BLaER1 treated with 17β-estradiol and CSF1 and Interleukin-3, amounts not matched to agents 10 nM and 100 nM (cell line): ENCODE data around the gene KCNN2.

Source experiments
- H3K27ac ChIP-seq, 11 experiments: shearing (Covaris generic); formaldehyde crosslinking; 2 replicates each; pipeline ENCODE4 v1.8.1; 2022
- H3K27me3 ChIP-seq, 11 experiments: shearing (Covaris generic); formaldehyde crosslinking; 2 replicates each; pipeline ENCODE4 v1.8.1; 2022
- H3K36me3 ChIP-seq, 11 experiments: shearing (Covaris generic); formaldehyde crosslinking; 2 replicates each; pipeline ENCODE4 v1.8.1; 2022
- H3K4me1 ChIP-seq, 10 experiments: shearing (Covaris generic); formaldehyde crosslinking; 2 replicates each; pipeline ENCODE4 v1.8.1; 2022
- H3K4me2 ChIP-seq, 11 experiments: shearing (Covaris generic); formaldehyde crosslinking; 2 replicates each; pipeline ENCODE4 v1.8.1; 2022
- H3K4me3 ChIP-seq, 10 experiments: shearing (Covaris generic); formaldehyde crosslinking; 2 replicates each; pipeline ENCODE4 v1.8.1; 2022
- H3K9ac ChIP-seq, 11 experiments: shearing (Covaris generic); formaldehyde crosslinking; 2 replicates each; pipeline ENCODE4 v1.8.1; 2022
- H3K9me3 ChIP-seq, 11 experiments: shearing (Covaris generic); formaldehyde crosslinking; replicated peaks in 1 of 11; 2 replicates each; pipeline ENCODE4 v1.8.1; 2022
- H4K20me1 ChIP-seq, 11 experiments: shearing (Covaris generic); formaldehyde crosslinking; 2 replicates each; pipeline ENCODE4 v1.8.1; 2022
- Cebpa-rat ChIP-seq, 11 experiments: shearing (Covaris generic); IDR thresholded peaks; 2 replicates each; pipeline ENCODE4 v1.8.1; 2022

The KCNN2 gene

GRCh38 chr5:114361724-114362196, at the start of gene KCNN2:
KCNN2 (plus strand) TSS chr5:114362070; CDS start chr5:114362140, 70 bp downstream.
- Histone ChIP-seq H3K4me2 (no peak within 1 kb of the TSS), H3K9ac (no peak within 1 kb of the TSS), H3K9me3 (peaks cover 27 to 36% (median 32%) of the 10 kb centered on the region in 11 experiments), H3K27me3 (no peaks in the 10 kb centered on the region), H3K27ac (no peak within 1 kb of the TSS), H4K20me1 (no peaks in the 10 kb centered on the region), H3K4me3 (no peak within 1 kb of the TSS), H3K4me1 (no peaks in the 10 kb centered on the region), H3K36me3 (no peaks in the 10 kb centered on the region)
- TF ChIP-seq Cebpa-rat (IDR thresholded peaks at IDR 0.05) = no peak

GRCh38 chr5:114312658-114313057, 49.2 kb upstream of the KCNN2 start:
- Histone ChIP-seq H3K27me3 (no peaks in the 10 kb centered on the region), H3K4me3 (no peak overlapping the region), H4K20me1 (no peaks in the 10 kb centered on the region), H3K27ac (no peak overlapping the region), H3K4me2 (no peak overlapping the region), H3K9me3 (no peaks in the 10 kb centered on the region), H3K4me1 (no peaks in the 10 kb centered on the region), H3K9ac (no peak overlapping the region), H3K36me3 (no peaks in the 10 kb centered on the region)
- no peak for TF ChIP-seq Cebpa-rat (IDR thresholded peaks at IDR 0.05)

DNA sequence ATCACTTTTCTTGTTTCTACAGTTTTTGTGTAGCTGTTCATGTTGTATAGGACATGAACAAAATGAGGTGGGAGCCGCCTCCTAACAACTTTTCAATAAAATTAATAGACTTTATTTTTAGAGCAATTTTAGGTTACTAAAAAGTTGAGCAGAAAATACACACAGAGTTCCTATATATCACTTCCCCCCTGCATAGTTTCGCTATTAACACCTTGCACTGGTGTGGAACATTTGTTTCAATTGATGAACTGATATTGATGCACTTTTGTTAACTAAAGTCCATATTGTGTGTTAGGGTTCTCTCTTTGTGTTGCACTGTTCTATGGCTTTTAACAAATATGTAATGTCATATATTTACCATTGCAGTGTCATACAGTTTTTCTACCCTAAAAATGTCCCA, 47.8 kb upstream of the KCNN2 start:
- no peak for TF ChIP-seq Cebpa-rat (IDR thresholded peaks at IDR 0.05)
- H3K4me3 ChIP-seq = no peak overlapping the region
- no peaks in the 10 kb centered on the region for H4K20me1 ChIP-seq
- H3K27ac ChIP-seq = no peak overlapping the region
- H3K27me3 ChIP-seq = no peaks in the 10 kb centered on the region
- H3K4me1 ChIP-seq = peaks cover 2 to 6% (median 4%) of the 10 kb centered on the region in 10 experiments
- no peak overlapping the region for H3K4me2 ChIP-seq
- H3K9me3 ChIP-seq = no peaks in the 10 kb centered on the region
- no peak overlapping the region for H3K9ac ChIP-seq
- no peaks in the 10 kb centered on the region for H3K36me3 ChIP-seq

DNA sequence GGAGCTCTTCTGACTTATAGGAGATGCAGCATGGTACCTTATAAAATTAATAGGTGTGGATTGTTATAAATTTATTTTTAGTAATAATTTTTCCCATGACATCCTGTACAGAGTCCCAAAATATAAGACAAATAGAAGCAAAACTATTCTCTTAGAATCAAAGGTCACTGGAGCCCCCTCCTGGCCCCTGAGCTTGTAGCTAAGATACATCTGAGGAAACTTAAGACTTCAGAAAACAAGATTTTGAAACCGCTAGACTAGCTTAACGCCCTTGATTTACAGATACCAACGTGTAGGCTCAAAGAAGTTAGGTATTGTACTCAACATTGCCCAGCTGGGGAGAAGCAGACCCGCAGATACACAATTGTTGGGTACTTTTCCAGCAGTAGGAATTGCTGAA, 45.7 kb upstream of the KCNN2 start:
- no peak for TF ChIP-seq Cebpa-rat (IDR thresholded peaks at IDR 0.05)
- no peaks in the 10 kb centered on the region for H3K36me3 ChIP-seq
- H3K27ac ChIP-seq = no peak overlapping the region
- H4K20me1 ChIP-seq = no peaks in the 10 kb centered on the region
- H3K9me3 ChIP-seq = peaks cover 0 to 7% (median 0%) of the 10 kb centered on the region in 11 experiments; a peak in 2 of 22 replicates
- no peak overlapping the region for H3K4me3 ChIP-seq
- H3K4me2 ChIP-seq = no peak overlapping the region
- no peaks in the 10 kb centered on the region for H3K27me3 ChIP-seq
- H3K9ac ChIP-seq = no peak overlapping the region
- H3K4me1 ChIP-seq = peaks cover 16 to 27% (median 24%) of the 10 kb centered on the region in 10 experiments

GRCh38 chr5:114317751-114318150, 44.1 kb upstream of the KCNN2 start:
- H3K4me3 ChIP-seq = no peak overlapping the region
- no peaks in the 10 kb centered on the region for H3K36me3 ChIP-seq
- no peak overlapping the region for H3K27ac ChIP-seq
- H3K9ac ChIP-seq = no peak overlapping the region
- H3K4me2 ChIP-seq = no peak overlapping the region
- no peak for TF ChIP-seq Cebpa-rat (IDR thresholded peaks at IDR 0.05)
- H3K27me3 ChIP-seq = no peaks in the 10 kb centered on the region
- no peaks in the 10 kb centered on the region for H4K20me1 ChIP-seq
- peaks cover 16 to 35% (median 27%) of the 10 kb centered on the region in 10 experiments for H3K4me1 ChIP-seq
- peaks cover 0 to 11% (median 0%) of the 10 kb centered on the region in 11 experiments; a peak in 2 of 22 replicates for H3K9me3 ChIP-seq

- H3K36me3 ChIP-seq = no peaks in the 10 kb centered on the region
- peaks cover 0 to 11% (median 0%) of the 10 kb centered on the region in 11 experiments; a peak in 2 of 22 replicates for H3K9me3 ChIP-seq
- TF ChIP-seq Cebpa-rat (IDR thresholded peaks at IDR 0.05) = no peak
- H3K27ac ChIP-seq = peak overlapping the region in 10 of 11 experiments; percentile 46 to 77 (median 66); a peak in 17 of 22 replicates
- peaks cover 16 to 35% (median 27%) of the 10 kb centered on the region in 10 experiments for H3K4me1 ChIP-seq
- H3K9ac ChIP-seq = no peak overlapping the region; a peak in 1 of 22 replicates
- no peak overlapping the region for H3K4me3 ChIP-seq
- H3K4me2 ChIP-seq = peak overlapping the region; percentile 31 to 66 (median 51); a peak in 19 of 22 replicates
- H3K27me3 ChIP-seq = no peaks in the 10 kb centered on the region
- no peaks in the 10 kb centered on the region for H4K20me1 ChIP-seq
Measured at GRCh38 chr5:114319236-114319635, 42.6 kb upstream of the KCNN2 start.

DNA sequence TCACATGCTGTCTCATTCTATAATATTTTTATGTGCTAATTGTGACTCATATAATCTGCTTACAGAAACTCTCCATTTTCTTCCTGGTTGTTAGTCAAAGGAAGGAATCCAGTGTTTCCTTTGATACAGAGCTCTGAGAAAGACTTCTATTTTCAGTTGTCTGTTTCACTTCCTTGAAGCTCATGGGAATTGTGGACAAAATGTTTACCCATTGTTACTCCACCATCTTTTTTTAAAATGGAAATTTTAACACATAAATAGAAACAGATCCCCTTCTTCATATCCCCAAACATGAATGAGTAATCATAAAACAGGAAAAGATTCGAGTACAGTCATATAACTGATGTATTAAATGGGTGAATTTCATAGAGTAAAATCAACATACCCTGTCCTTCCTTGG, 42.0 kb upstream of the KCNN2 start:
- Histone ChIP-seq H3K4me1 (peaks cover 16 to 35% (median 28%) of the 10 kb centered on the region in 10 experiments), H3K36me3 (no peaks in the 10 kb centered on the region), H3K27ac (peak overlapping the region; percentile 23 to 77 (median 66); a peak in 21 of 22 replicates), H3K9ac (peak overlapping the region in 1 of 11 experiments; percentile 34; a peak in 1 of 22 replicates), H3K27me3 (no peaks in the 10 kb centered on the region), H3K4me3 (no peak overlapping the region), H4K20me1 (no peaks in the 10 kb centered on the region), H3K4me2 (peak overlapping the region; percentile 22 to 66 (median 51); a peak in 21 of 22 replicates), H3K9me3 (peaks cover 0 to 11% (median 0%) of the 10 kb centered on the region in 11 experiments; a peak in 2 of 22 replicates)
- no peak for TF ChIP-seq Cebpa-rat (IDR thresholded peaks at IDR 0.05)

- Histone ChIP-seq H3K9me3 (peaks cover 0 to 11% (median 0%) of the 10 kb centered on the region in 11 experiments; a peak in 2 of 22 replicates), H3K27me3 (no peaks in the 10 kb centered on the region), H3K36me3 (no peaks in the 10 kb centered on the region), H3K9ac (no peak overlapping the region), H3K27ac (peak overlapping the region in 1 of 11 experiments; percentile 7; a peak in 1 of 22 replicates), H3K4me2 (peak overlapping the region in 2 of 11 experiments; percentile 15 to 44; a peak in 2 of 22 replicates), H3K4me3 (no peak overlapping the region), H4K20me1 (no peaks in the 10 kb centered on the region), H3K4me1 (peaks cover 11 to 38% (median 24%) of the 10 kb centered on the region in 10 experiments)
- no peak for TF ChIP-seq Cebpa-rat (IDR thresholded peaks at IDR 0.05)
Measured at GRCh38 chr5:114324282-114324681, 37.6 kb upstream of the KCNN2 start.

DNA sequence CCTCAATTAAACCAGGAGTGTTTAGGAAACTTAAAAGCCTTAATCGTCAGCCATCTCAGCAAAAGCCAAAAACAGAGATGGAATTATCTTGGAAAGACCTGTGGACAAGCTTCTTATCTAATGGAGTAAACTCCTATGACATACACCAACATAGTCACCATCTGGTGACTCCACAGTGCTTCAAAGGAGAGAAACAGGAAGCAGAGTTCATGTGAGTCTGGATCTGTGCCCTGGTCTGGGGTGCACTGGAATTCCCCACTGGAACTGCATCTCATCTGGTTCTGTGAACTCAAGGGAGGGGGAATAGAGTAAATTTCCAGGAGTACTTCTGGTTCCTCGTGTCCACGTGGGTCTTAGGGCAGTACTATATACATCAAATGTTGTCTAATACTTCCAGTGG, 36.3 kb upstream of the KCNN2 start:
- Histone ChIP-seq H3K27me3 (no peaks in the 10 kb centered on the region), H3K27ac (peak overlapping the region in 2 of 11 experiments; percentile 7; a peak in 1 of 22 replicates), H3K36me3 (no peaks in the 10 kb centered on the region), H3K9ac (no peak overlapping the region), H3K4me3 (no peak overlapping the region), H3K4me1 (peaks cover 0 to 26% (median 12%) of the 10 kb centered on the region in 10 experiments; a peak in 16 of 20 replicates), H4K20me1 (no peaks in the 10 kb centered on the region), H3K9me3 (peaks cover 0 to 10% (median 0%) of the 10 kb centered on the region in 11 experiments; a peak in 2 of 22 replicates), H3K4me2 (peak overlapping the region in 2 of 11 experiments; percentile 41 to 67; a peak in 3 of 22 replicates)
- no peak for TF ChIP-seq Cebpa-rat (IDR thresholded peaks at IDR 0.05)

GRCh38 chr5:114327474-114327873, 34.4 kb upstream of the KCNN2 start:
- no peak for TF ChIP-seq Cebpa-rat (IDR thresholded peaks at IDR 0.05)
- Histone ChIP-seq H3K4me1 (peaks cover 0 to 23% (median 0%) of the 10 kb centered on the region in 10 experiments; a peak in 4 of 20 replicates), H3K36me3 (no peaks in the 10 kb centered on the region), H3K4me2 (no peak overlapping the region), H3K27me3 (no peaks in the 10 kb centered on the region), H4K20me1 (no peaks in the 10 kb centered on the region), H3K9me3 (no peaks in the 10 kb centered on the region), H3K27ac (no peak overlapping the region), H3K9ac (no peak overlapping the region), H3K4me3 (no peak overlapping the region)
